HL-60/S4 treated with phorbol 12-myristate 13-acetate at 8.2 ng/mL for 4 days and 3 days (cell line): Measurements from ENCODE around the gene SFXN5.
"Not testable (repeated sequence)": the region's sequence is repeated elsewhere in the genome, so short reads cannot be mapped to it uniquely, and the experiment has no call there.

Source experiments
- in situ Hi-C: fragments of 300-500 bp; cut with MboI; formaldehyde crosslinking; loops from 2 replicates; pipeline ENCODE4 v1.15.0; 2022; ENCODE audit warnings: low sequenced_read_pairs

SFXN5 gene

GRCh38 chr2:72914589-72915319, 156.8 kb downstream of the SFXN5 start:
- in situ Hi-C loops = no loop called here

DNA sequence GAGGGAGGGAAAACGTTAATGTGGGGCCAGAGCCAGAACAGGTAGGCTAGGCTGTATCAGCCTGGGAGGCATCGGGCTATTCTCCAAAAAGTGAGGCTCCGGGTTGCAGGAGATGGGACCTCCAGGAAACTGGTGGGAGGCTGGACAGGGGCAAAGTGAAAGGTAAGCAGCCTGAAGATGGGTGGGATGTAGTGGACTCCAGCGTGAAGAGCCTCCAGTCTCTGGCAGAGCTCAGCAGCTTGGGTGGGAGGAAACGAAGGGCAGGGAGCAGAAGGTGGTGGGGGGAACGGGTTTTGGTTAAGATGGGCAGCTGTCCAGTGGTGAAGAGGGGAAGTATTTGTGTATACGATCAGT, 157.3 kb downstream of the SFXN5 start:
- in situ Hi-C loops = no loop called here

DNA sequence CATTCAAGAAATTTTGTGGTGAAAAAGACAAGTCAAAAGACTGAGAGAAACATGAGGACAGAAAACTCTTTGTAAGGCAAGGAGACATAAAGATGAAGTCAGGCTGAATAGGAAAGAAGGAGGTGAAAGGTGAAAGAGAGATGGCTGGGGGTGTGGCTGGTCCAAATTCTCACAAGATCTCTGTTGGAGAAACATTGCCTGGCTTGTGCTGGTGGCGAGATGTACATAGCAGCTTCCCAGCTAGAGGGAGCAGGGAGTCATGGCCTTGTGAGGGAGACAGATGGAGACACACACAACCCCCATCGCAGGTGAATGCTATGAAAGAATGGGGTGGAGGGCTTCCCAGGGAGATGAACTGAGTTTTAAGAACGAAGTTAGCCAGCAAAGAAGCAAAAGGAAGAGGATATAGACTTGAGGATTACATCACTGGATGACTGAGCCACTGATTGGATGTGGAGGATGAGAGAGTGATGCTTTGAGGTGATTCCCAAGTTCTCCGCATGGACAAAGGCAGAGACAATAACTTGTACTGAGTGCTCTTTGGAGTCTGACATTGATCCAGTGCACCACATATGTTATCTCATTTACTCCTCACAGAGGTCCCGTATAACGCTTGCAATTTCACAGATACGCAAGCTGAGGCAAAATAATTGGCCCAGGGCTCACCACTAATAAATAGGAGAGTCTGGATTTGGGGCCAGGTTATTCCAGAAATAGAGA, 157.9 kb downstream of the SFXN5 start:
- in situ Hi-C loops = no loop called here

DNA sequence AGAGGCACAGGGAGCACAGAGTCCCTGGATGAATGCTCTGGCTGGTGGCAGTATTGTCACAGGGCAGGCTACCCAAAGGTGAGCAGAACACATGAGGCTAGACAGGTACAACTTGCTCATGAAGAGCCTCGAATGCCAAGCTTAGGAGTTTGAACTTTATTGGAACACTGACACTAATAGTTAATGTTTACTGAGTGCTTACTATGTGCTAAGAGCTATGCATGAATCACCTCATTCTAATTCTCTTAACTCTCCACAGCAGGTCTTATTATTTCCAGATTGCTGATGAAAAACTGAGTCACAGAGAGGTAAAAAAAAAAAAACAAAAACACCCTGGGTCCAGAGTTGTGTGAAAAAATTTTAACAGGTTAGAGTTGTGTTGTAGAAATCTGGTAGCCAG, 160.3 kb downstream of the SFXN5 start:
- in situ Hi-C loops = no loop called here

- in situ Hi-C loops = no loop called here
Measured at GRCh38 chr2:72908741-72909140, 162.8 kb downstream of the SFXN5 start.

GRCh38 chr2:72907369-72907768, 164.1 kb downstream of the SFXN5 start:
- in situ Hi-C loops = not testable (repeated sequence)

DNA sequence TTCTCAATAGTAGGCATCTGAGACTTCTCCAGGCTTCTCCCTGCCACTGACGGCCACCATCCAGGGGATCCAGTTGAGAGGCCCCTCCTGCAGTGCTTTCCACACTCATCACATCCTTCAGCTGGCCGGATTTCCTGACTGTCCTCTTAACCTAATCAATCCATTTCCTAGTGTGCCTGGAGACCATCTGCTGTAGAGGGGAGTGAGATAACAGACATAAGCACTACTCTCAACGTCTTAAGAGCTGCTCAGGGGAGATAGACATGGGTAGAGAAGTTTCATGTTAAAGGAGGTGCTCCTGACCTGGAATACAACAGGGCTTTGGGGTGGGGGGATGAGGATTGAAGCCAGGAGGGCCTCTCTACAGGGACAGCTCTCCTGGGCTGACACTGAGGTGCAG, 170.1 kb downstream of the SFXN5 start:
- in situ Hi-C loops = no loop called here

DNA sequence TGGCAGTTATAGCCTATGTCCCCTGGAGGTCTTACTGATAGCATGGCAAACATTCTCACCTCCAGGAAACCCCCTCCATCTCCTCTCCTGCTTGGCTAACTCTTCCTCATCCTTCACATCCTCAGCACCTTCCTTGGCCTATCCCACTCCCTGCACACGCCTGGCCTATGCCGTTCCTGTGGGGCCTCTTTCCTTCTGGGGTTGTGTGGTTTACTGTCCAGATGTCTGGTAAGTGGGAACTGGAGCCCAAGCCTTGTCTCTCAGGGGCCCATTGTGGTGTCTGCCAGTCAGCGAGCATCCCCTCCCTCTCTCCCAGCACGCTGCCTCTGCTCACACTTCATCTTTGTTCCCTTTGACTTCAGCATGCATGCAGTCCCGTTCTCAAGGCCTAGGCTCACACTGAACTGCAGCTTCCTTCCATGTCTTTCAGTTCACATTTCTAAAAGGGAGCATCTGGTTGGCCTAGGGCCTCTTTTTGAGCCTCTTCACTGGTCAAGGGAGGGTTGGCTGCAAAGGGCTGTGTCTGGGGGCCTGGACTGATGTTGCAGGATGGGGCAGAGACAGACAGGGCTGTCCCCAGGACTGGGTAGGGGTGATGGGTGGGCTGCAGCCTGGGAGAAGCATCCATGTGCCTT, 171.2 kb downstream of the SFXN5 start:
- in situ Hi-C loops = no loop called here

DNA sequence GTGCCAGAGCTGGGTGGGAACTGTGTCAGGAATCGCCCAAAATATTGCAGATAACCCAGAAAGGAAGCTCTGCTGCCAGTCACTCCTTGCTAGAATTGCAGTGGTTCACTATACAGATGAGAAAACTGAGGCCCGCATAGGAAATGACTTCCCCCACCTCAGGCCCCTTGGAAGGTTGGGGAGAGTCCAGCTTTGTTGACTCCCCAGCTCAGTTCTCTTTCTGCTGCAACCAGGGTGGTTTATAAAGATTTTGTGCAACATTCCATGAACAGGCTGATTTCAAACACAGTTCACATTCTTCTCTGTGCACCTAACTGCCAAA, 173.0 kb downstream of the SFXN5 start:
- in situ Hi-C loops = loop anchor here (25.0 kb wide), 1 partner anchor 264 kb away; no protein-coding TSS in a partner anchor

GRCh38 chr2:72897785-72898584, 173.5 kb downstream of the SFXN5 start:
- in situ Hi-C loops = loop anchor here (25.0 kb wide), 1 partner anchor 264 kb away; no protein-coding TSS in a partner anchor

GRCh38 chr2:72896446-72896845, 175.1 kb downstream of the SFXN5 start:
- in situ Hi-C loops = loop anchor here (25.0 kb wide), 1 partner anchor 266 kb away; no protein-coding TSS in a partner anchor

- in situ Hi-C loops = loop anchor here (25.0 kb wide), 1 partner anchor 266 kb away; no protein-coding TSS in a partner anchor
Measured at GRCh38 chr2:72895759-72896281, 175.7 kb downstream of the SFXN5 start.

DNA sequence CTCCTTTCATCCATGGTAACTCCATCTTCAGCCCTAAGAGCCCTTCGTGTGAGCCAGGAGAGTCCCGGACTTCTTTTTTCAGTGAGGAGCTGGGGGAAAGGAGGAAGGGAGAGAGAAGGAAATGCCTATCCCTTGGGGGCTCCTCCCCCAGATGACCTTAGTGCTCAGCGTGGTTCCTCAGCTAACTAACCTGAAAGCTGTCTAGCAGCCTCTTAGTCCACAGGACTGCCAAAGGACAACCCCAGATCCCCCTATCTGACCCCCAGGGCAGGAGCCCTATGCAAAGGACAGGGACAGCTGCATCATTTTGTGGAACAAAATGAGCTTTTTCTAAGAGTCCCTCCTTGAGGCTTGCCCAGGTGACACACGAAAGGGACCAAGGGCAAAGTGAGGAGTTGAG, 176.4 kb downstream of the SFXN5 start:
- in situ Hi-C loops = loop anchor here (25.0 kb wide), 1 partner anchor 267 kb away; no protein-coding TSS in a partner anchor

DNA sequence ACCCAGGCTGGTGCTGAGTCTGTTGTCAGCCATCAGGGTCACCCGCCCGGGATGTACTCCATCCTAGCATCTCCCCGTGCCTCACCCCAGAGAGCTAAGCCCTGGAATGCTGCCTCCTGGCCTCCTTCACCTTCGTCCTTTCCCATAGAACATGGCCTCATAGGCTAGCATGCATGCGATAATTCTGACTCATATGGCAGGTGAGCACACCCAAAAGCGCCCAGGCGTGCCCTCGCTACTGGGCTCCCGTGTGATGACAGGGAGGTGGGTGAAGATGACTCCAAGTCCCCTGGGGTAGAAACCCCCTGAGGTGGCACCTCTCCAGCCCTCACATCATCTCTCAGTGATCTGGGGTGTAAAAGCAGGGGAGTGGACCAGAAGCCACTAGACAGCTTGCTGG, 177.0 kb downstream of the SFXN5 start:
- in situ Hi-C loops = loop anchor here (25.0 kb wide), 1 partner anchor 268 kb away; no protein-coding TSS in a partner anchor

- in situ Hi-C loops = loop anchor here (25.0 kb wide), 1 partner anchor 269 kb away; no protein-coding TSS in a partner anchor
Measured at GRCh38 chr2:72893594-72894319, 177.8 kb downstream of the SFXN5 start.

GRCh38 chr2:72892506-72893173, 178.9 kb downstream of the SFXN5 start:
- in situ Hi-C loops = loop anchor here (25.0 kb wide), 1 partner anchor 270 kb away; no protein-coding TSS in a partner anchor
